ENCODE data around the gene SNRPA. TPM values are rescaled to one million over a fixed set of nuclear protein-coding genes. Genes with fewer than 3 reads are reported as not detected.

The SNRPA gene
- 100 to 1,000 TPM; 171 to 175 TPM for total RNA-seq

DNA sequence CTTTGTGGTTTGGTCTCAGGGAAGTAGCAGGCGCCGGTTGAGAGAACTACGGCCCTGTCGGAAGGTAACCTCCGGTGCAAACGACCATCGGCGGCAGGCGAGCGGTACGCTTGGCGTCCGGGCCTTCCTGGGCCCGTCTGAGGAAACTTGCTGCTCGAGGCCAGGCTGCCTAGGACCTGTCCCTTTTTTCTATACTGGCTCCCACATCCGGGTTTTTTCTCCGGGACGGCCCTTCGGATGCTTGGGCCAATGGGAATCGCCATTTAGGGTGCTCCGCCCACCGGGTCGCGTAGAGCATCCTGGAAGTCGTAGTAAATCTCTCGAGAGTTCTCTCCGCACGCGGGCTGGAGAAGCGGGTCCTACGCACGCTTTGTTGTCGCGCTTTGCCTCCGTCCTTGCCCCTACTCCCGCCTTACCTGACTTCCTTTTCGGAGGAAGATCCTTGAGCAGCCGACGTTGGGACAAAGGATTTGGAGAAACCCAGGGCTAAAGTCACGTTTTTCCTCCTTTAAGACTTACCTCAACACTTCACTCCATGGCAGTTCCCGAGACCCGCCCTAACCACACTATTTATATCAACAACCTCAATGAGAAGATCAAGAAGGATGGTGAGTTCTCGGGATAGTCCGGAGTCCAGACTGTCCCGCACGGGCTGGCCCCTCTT is at the start of gene SNRPA:
Gene SNRPA (plus strand): TSS at position 330 of the 664 bp plus-strand sequence. CDS start 206 bp downstream, at position 536.
- Mint-ChIP-seq H3K36me3 (ENCODE audit: low read depth) (peaks cover 62% of the 10 kb centered on the region), H3K27me3 (no peaks in the 10 kb centered on the region), H3K27ac (peak within 1 kb of the TSS; percentile 97), H3K4me3 (peak within 1 kb of the TSS; percentile 97), H3K4me1 (peaks cover 18% of the 10 kb centered on the region), H3K9me3 (no peaks in the 10 kb centered on the region)
- peak; percentile 74 for ATAC-seq (replicated peaks)

DNA sequence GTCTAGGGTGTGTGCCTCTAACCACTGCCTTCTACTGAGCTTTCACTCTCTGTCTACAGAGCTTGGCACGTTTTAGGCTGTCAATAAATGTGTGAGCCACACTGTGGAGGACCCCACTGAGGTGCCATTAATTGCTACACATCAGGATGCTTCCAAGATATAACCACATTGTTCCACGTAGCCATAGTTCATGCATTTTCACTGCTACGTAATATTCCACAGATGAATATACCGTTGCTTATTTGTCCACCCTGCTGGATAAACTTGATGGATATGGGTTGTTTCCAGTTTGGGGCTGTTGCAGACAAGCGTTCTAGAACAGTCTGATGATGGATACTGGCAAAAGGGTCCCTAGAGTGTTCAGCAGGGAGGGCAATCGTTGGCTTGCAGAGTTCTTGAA is 49.2 kb upstream of the SNRPA start:
- Mint-ChIP-seq H3K9me3 (no peaks in the 10 kb centered on the region), H3K27me3 (no peaks in the 10 kb centered on the region), H3K4me1 (no peaks in the 10 kb centered on the region), H3K27ac (no peak overlapping the region), H3K36me3 (ENCODE audit: low read depth) (peaks cover 49% of the 10 kb centered on the region), H3K4me3 (no peak overlapping the region)
- ATAC-seq (replicated peaks) = no peak

DNA sequence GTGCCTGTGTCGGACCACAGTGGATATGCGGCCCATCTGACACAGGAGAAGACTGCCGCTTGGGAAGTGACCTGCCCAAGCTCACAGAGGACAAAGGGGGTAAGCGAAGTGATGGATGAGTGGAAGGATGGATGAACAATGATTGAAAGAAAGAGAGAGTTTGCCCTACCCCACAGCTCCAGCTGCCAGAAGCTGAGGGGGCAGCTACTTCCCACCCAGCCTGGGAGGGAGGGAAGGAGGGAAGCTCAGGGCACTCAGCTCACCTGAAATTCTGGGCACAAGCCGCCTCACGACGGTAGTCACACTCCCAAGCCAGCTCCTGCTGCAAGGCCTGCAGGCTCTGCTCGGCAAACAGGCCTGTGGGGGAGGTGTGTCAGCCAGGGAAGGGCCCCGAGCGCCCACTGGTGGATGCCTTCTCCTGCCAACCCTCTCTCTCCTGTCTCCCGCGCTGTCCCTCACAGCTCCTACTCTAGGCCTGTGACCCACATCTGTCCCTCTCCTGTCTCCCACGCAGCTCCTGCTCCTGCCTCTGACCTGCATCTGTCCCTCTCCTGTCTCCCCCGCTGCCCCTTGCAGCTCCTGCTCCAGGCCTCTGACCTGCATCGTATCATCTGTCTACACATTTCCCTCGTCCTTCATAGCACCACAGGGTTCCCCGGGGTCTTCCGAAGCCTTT is 48.5 kb upstream of the SNRPA start:
- peaks cover 56% of the 10 kb centered on the region for H3K36me3 Mint-ChIP-seq (ENCODE audit: low read depth)
- no peak overlapping the region for H3K4me3 Mint-ChIP-seq
- H3K27ac Mint-ChIP-seq = no peak overlapping the region
- H3K4me1 Mint-ChIP-seq = no peaks in the 10 kb centered on the region
- H3K9me3 Mint-ChIP-seq = no peaks in the 10 kb centered on the region
- ATAC-seq (replicated peaks) = no peak
- no peaks in the 10 kb centered on the region for H3K27me3 Mint-ChIP-seq

DNA sequence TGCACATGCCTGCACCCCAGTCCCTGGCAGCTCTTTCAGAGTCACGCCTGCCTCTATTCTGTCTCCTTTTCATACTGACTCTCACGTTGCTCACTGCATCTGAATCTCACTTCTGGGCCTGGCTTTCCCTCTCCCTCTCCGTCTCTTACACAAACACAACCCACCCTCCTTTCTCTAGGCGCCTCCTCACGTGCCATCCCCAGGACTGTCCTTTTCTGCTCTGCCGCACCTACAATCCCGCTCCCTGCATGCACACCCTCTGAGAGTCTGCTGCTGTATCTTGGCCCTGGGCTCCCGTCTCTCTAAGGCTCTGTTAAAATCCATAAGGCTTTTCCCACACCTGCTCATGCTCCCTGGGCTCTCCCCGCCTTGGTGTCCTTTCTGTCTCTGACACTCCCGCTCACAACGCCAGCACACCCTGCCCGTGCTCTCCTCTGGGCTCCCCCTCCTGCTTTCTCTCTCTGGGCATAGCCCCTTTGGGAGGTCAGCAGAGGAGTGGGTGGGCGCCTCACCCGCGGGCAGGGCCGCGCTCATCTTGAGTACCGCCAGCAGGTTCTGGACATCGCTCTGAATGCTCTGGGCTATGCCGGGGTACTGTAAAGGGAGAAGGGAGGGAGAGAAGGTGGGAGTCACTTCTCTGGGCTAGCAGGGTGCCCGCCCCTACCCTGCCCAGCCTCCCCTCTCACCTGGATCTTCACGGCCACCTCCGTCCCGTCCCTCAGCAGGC is 47.8 kb upstream of the SNRPA start:
- ATAC-seq (replicated peaks) = no peak
- H3K36me3 Mint-ChIP-seq (ENCODE audit: low read depth) = peaks cover 64% of the 10 kb centered on the region
- no peaks in the 10 kb centered on the region for H3K4me1 Mint-ChIP-seq
- H3K4me3 Mint-ChIP-seq = no peak overlapping the region
- H3K9me3 Mint-ChIP-seq = no peaks in the 10 kb centered on the region
- no peak overlapping the region for H3K27ac Mint-ChIP-seq
- no peaks in the 10 kb centered on the region for H3K27me3 Mint-ChIP-seq

DNA sequence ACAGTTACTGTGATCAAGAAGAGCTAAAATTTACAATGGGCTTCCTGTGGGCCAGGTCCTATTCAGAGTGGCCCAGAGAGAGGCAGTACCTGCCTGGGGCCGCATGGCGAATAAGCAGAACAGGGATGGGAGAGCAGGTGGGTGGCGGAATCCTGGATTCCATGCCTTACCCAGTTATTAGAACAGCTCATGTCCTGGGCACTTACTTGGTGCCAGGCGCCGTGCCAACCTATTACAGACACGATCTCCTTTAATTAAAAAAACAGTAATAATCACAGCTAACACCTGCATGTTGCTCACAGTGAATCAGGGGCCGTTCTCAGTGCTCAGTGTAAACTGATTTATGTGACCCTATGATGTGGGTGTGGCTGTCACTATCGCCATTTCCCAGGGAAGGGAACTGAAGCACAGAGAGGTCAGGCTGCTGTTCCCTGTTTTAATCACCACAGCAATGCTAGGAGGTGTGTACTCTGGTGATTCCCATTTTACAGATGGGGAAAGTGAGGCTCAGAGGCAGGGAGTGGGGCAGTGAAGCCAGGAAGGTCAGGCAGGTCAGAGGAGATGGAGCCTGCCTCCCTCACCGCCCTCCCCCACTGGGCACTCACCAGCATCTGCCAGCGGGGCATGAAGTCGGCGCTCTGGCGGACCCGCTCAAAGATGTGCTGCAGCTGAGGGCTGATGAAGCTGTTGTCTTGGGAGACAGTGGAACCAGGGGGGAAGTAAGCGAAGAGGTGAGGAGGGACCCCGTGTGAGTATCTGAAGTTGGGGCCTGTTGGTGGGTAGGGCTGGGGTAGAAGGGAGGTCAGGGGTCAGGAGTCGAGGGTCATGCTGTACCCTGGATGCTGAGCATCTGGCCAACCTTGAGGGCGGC is 46.3 kb upstream of the SNRPA start:
- H3K9me3 Mint-ChIP-seq = no peaks in the 10 kb centered on the region
- no peaks in the 10 kb centered on the region for H3K4me1 Mint-ChIP-seq
- H3K27ac Mint-ChIP-seq = no peak overlapping the region
- H3K27me3 Mint-ChIP-seq = no peaks in the 10 kb centered on the region
- ATAC-seq (replicated peaks) = no peak
- peaks cover 79% of the 10 kb centered on the region for H3K36me3 Mint-ChIP-seq (ENCODE audit: low read depth)
- H3K4me3 Mint-ChIP-seq = no peak overlapping the region

DNA sequence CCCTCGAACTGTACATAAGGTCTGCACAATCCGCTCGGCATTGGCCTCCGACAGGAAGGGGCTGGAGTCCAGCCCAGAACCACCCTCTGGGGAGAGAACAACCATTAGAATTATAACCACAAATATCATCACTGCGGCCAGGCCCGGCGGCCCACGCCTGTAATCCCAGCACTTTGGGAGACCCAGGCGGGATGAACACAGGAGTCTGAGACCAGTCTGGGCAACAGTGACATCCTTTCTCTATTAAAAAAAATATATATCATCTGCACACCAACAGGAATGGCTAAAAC is 45.7 kb upstream of the SNRPA start:
- no peak overlapping the region for H3K27ac Mint-ChIP-seq

DNA sequence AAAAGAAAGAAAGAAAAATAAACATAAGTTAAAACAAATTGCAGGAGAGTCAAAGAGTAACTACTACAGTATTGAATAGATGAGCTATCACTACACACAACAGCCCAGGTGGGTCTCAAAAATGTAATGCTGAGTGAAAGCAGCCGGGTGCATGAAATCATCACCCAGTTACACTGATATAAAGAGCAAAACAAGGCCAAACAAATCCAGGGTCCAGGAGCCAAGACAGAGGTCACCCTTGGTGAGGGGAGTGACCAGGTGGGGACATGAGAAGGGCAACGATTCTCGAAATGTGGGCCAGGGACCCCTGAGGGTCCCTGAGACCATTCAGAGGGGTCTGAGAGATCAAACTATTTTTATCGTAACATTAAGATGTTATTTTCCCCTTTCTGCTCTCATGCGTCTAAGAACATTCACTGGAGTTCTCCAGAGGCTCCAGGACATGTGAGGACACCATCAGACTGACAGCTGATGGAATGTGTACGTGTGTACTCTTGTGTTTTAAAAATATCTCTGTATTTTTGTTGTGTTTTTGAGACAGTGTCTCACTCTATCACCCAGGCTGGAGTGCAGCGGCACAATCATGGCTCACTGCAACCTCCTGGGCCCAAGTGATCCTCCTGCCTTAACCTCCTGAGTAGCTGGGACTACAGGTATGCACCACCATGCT is 44.9 kb upstream of the SNRPA start:
- Mint-ChIP-seq H3K9me3 (no peaks in the 10 kb centered on the region), H3K27me3 (no peaks in the 10 kb centered on the region)

More for the DNA sequence above, 45.7 kb upstream of the SNRPA start:
- ATAC-seq (replicated peaks) = no peak
- Mint-ChIP-seq H3K4me3 (no peak overlapping the region), H3K9me3 (no peaks in the 10 kb centered on the region), H3K36me3 (ENCODE audit: low read depth) (peaks cover 85% of the 10 kb centered on the region), H3K27me3 (no peaks in the 10 kb centered on the region), H3K4me1 (no peaks in the 10 kb centered on the region)

DNA sequence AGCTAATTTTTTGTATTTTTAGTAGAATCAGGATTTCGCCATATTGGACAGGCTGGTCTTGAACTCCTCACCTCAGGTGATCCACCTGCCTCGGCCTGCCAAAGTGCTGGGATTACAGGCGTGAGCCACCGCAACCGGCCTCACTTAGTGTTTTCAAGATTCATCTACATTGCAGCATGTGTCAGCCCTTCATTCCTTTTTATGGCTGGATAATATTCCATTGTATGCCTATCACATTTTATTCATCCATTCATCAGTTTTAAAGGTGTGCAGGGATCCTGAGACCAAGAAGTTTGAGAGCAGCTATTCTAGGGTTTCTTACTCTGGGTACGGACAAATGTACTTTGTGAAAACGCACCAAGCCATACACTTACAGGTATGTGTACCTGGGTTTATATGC is 43.4 kb upstream of the SNRPA start:
- no peak for ATAC-seq (replicated peaks)
- no peaks in the 10 kb centered on the region for H3K9me3 Mint-ChIP-seq

More for the DNA sequence above, 44.9 kb upstream of the SNRPA start:
- Mint-ChIP-seq H3K27ac (no peak overlapping the region), H3K4me1 (no peaks in the 10 kb centered on the region), H3K4me3 (no peak overlapping the region), H3K36me3 (ENCODE audit: low read depth) (peaks cover 86% of the 10 kb centered on the region)
- ATAC-seq (replicated peaks) = no peak

DNA sequence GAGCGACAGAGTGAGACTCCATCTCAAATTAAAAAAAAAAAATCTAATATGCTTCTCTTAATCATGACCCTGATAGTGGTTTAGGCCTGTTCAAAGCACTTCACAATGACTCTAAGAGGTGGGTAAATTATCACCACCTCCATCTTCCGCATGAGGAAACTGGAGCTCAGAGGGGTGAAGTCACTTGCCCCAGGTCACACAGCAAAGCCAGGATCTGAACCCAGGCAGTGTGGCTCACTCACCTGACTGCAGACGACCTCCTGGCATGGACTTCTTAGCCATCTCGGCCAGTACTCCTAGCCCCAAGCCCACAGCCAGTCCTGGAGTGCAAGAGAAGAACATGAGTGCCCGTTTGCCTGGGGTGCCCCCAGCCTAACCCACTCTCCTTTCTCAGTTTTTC is 41.2 kb upstream of the SNRPA start:
- no peaks in the 10 kb centered on the region for H3K9me3 Mint-ChIP-seq
- H3K27me3 Mint-ChIP-seq = no peaks in the 10 kb centered on the region
- no peak for ATAC-seq (replicated peaks)
- no peak overlapping the region for H3K27ac Mint-ChIP-seq
- H3K4me1 Mint-ChIP-seq = peaks cover 4% of the 10 kb centered on the region
- H3K4me3 Mint-ChIP-seq = no peak overlapping the region
- H3K36me3 Mint-ChIP-seq (ENCODE audit: low read depth) = peaks cover 83% of the 10 kb centered on the region

More for the DNA sequence above, 43.4 kb upstream of the SNRPA start:
- Mint-ChIP-seq H3K27ac (no peak overlapping the region), H3K4me3 (no peak overlapping the region), H3K36me3 (ENCODE audit: low read depth) (peaks cover 85% of the 10 kb centered on the region), H3K27me3 (no peaks in the 10 kb centered on the region), H3K4me1 (no peaks in the 10 kb centered on the region)

DNA sequence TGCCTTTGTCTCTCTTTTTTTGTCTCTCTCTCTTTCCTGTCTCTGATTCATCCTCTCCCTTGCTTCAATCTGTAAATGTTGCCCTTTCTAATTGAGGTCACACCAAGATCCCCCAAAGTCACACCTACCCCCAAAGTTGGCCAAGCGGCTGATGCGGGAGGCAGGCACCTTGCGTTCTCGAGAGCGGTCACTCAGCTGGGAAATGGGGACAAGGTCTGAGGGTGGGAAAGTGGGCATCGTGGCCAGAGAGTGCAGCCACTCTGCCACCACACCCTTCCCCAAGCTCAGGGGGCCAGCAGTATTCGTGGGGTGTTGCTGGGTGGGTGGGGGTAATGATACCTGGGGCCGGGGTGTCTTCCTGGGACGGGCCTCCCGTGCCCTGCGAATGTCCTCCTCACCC is 37.1 kb upstream of the SNRPA start:
- Mint-ChIP-seq H3K27me3 (no peaks in the 10 kb centered on the region), H3K4me3 (peak overlapping the region; percentile 89), H3K27ac (no peak overlapping the region), H3K36me3 (ENCODE audit: low read depth) (peaks cover 59% of the 10 kb centered on the region), H3K4me1 (peaks cover 22% of the 10 kb centered on the region), H3K9me3 (no peaks in the 10 kb centered on the region)
- ATAC-seq (replicated peaks) = no peak

DNA sequence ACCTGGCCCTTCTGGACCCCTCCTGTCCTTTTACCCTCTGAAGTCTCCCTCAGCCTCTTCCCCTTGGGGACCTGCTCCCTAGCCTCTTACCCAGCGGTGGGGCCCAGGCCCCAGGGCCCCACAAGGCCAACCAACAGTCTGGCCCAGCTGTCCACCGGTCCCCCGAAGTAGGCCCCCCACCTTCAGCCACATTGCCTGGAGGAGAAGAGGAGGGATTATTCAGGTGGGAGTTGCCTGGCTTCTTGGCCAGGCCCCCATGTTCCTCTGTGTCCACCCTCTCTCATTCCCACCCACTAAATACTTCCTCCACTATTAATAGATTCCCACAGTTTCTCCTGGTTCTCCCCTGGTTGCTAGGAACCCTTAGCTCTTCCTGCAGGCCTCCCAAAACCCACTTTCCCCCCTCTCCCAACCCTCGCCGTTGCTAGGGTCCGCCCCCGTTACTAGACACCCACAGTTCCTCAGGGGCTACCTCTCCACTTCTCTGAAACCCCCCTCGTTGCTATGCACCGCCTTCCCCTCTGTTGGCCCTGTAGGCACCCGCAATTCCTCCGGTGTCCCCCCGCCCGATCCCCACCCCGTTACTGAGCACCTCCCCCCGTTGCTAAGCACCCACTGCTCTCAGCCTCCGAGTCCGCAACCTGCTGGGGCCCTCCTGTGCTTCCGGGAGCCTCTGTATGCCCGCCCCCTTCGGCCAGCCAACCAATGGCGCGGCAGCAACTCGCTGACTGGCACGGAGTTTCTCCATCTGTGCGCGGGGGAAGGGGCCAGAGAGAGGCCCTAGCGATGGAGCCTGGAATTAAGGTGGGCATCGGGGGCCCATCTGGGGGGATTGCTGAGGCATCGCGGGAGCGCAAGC is 36.3 kb upstream of the SNRPA start:
- ATAC-seq (replicated peaks) = peak; percentile 68
- H3K36me3 Mint-ChIP-seq (ENCODE audit: low read depth) = peaks cover 55% of the 10 kb centered on the region
- peaks cover 22% of the 10 kb centered on the region for H3K4me1 Mint-ChIP-seq
- H3K27me3 Mint-ChIP-seq = no peaks in the 10 kb centered on the region
- peak overlapping the region; percentile 97 for H3K27ac Mint-ChIP-seq
- no peaks in the 10 kb centered on the region for H3K9me3 Mint-ChIP-seq
- peak overlapping the region; percentile 89 for H3K4me3 Mint-ChIP-seq

DNA sequence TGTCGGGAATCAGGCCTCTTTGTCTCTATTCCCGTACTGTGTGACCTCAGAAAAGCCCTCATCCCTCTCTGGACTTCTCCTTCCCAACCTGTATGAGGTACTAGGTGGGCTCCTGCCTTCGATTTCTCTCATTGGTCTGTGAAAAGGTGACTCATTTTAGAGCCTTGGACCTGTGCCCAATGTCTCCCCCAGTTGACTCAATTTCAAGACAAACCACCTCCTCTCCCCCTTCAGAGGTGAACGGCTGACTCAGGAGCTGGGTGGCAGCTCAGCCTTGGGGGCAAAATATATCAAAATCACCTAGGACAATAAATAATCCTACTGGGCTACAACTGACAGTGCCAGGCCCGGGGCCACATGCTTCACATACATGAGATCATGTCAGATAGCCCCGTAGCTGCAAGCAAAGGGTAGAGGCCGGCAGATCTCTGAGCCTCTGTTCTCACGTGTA is 34.9 kb upstream of the SNRPA start:
- Mint-ChIP-seq H3K36me3 (ENCODE audit: low read depth) (peaks cover 55% of the 10 kb centered on the region), H3K4me3 (peak overlapping the region; percentile 89), H3K4me1 (peaks cover 30% of the 10 kb centered on the region), H3K9me3 (no peaks in the 10 kb centered on the region), H3K27ac (peak overlapping the region; percentile 97), H3K27me3 (no peaks in the 10 kb centered on the region)
- peak; percentile 46 for ATAC-seq (replicated peaks)

Measured in activated T-helper 17 cell treated with anti-CD3 and anti-CD28 coated beads, Interleukin-2, amount 50 U/mL, for 72 hours (primary cell).